Endodermal cell (in vitro differentiated cells): ENCODE results near the gene VAT1. TPM values are rescaled to one million over a fixed set of nuclear protein-coding genes. Genes with fewer than 3 reads are reported as not detected.

Experiments used
- DNase-seq: peaks from one replicate; pipeline ENCODE4 v3.0.0-alpha.2; 2017
- H3K27ac ChIP-seq: 2 replicates; pipeline ENCODE4 v1.5.1; 2013; ENCODE audit warnings: mild to moderate bottlenecking, low read depth, low read length, moderate library complexity
- H3K27me3 ChIP-seq: 2 replicates; pipeline ENCODE4 v1.6.1; 2013; ENCODE audit warnings: mild to moderate bottlenecking, low read length, moderate library complexity; ENCODE audit not compliant: insufficient read depth, control insufficient read depth, poor library complexity, severe bottlenecking
- H3K36me3 ChIP-seq: 2 replicates; pipeline ENCODE4 v1.7.0; 2013; ENCODE audit warnings: mild to moderate bottlenecking, low read length, moderate library complexity; ENCODE audit not compliant: control insufficient read depth, insufficient read depth
- H3K4me1 ChIP-seq: one replicate; pipeline ENCODE4 v1.7.0; 2013; ENCODE audit warnings: low read length; ENCODE audit not compliant: control insufficient read depth, insufficient read depth
- H3K4me3 ChIP-seq: 2 replicates; pipeline ENCODE4 v1.5.1; 2013; ENCODE audit warnings: mild to moderate bottlenecking, low read length, moderate library complexity
- H3K9ac ChIP-seq: 2 replicates; pipeline ENCODE4 v1.6.1; 2013; ENCODE audit warnings: mild to moderate bottlenecking, low read length, moderate library complexity; ENCODE audit not compliant: poor library complexity, severe bottlenecking; ENCODE audit errors: extremely low read depth
- H3K9me3 ChIP-seq: 2 replicates; pipeline ENCODE4 v1.6.1; 2013; ENCODE audit warnings: mild to moderate bottlenecking, low read length, moderate library complexity; ENCODE audit not compliant: control insufficient read depth
- H3K27ac Mint-ChIP-seq: 2 replicates; pipeline ENCODE4 v1.8.0; 2020; ENCODE audit warnings: mixed read lengths
- H3K27me3 Mint-ChIP-seq: 2 replicates; pipeline ENCODE4 v1.8.0; 2021; ENCODE audit warnings: mild to moderate bottlenecking, mixed read lengths; ENCODE audit not compliant: insufficient read depth
- H3K36me3 Mint-ChIP-seq: 2 replicates; pipeline ENCODE4 v1.8.0; 2020; ENCODE audit warnings: low read depth, mixed read lengths
- H3K4me1 Mint-ChIP-seq: 2 replicates; pipeline ENCODE4 v1.8.0; 2020; ENCODE audit warnings: mixed read lengths
- H3K4me3 Mint-ChIP-seq: 2 replicates; pipeline ENCODE4 v1.8.0; 2020; ENCODE audit warnings: mild to moderate bottlenecking, moderate library complexity, mixed read lengths
- H3K9me3 Mint-ChIP-seq: 2 replicates; pipeline ENCODE4 v1.8.0; 2020; ENCODE audit warnings: mild to moderate bottlenecking, mixed read lengths
- WGBS, 2 experiments: methylation state at CpG; one replicate each; pipeline versions ENCODE4 v1.1.5 to v1.1.7; 2013; ENCODE audit warnings: missing lambda C conversion rate in 2 of 2, mixed read lengths in 1 of 2; ENCODE audit not compliant: insufficient coverage in 1 of 2, insufficient read length in 1 of 2; 5-methylcytosine and 5-hydroxymethylcytosine counted together
- total RNA-seq, 2 donors: library from RNA; stranded (reverse); fragmentation: NEBNext Ultra II Directional in 1 of 2; extraction: Animal tissue kit (Norgen Biotek cat#: 25700) in 1 of 2; gene quantifications; 2 replicates in 1 of 2; 3 replicates in 1 of 2; pipeline ENCODE4 v1.2.1, GENCODE V29; 2021
- TF ChIP-seq, protein P1 (sequence below): fragments of 200-600 bp; sonication (generic); conservative IDR thresholded peaks from 2 replicates; pipeline ENCODE4 v1.5.0; 2021; ENCODE audit warnings: antibody characterized with exemption, mild to moderate bottlenecking

VAT1 gene
- total RNA-seq, 2 donors from 2014 or later = 306 to 402 TPM

DNA sequence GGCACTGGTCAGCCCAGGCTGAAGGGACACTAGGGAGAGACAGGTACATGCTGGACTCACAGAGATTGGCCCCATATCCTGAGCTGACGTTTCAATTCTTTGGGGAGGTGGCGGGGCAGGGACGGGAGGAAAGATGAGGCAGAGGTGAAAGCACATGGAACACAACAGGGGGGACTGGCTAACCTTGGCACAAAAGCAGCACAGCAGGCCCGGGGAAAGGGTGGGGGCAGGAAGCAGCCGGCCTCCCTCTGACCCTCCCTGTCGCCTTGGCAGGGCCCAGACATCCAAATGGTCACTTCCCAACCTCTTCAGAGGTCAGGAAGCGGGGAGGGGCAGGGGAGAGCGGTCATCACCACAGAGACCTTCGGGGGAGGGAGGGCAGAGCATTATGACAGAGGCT is 6.6 kb downstream of the VAT1 start:
- Mint-ChIP-seq H3K27ac (peak overlapping the region; percentile 32), H3K27me3 (no peaks in the 10 kb centered on the region), H3K4me3 (no peak overlapping the region), H3K36me3 (peaks cover 49% of the 10 kb centered on the region), H3K9me3 (no peaks in the 10 kb centered on the region), H3K4me1 (peaks cover 31% of the 10 kb centered on the region)
- peak overlapping the region; percentile 66 for H3K27ac ChIP-seq
- H3K9me3 ChIP-seq = no peaks in the 10 kb centered on the region
- H3K4me3 ChIP-seq = no peak overlapping the region
- TF ChIP-seq, protein P1, sequence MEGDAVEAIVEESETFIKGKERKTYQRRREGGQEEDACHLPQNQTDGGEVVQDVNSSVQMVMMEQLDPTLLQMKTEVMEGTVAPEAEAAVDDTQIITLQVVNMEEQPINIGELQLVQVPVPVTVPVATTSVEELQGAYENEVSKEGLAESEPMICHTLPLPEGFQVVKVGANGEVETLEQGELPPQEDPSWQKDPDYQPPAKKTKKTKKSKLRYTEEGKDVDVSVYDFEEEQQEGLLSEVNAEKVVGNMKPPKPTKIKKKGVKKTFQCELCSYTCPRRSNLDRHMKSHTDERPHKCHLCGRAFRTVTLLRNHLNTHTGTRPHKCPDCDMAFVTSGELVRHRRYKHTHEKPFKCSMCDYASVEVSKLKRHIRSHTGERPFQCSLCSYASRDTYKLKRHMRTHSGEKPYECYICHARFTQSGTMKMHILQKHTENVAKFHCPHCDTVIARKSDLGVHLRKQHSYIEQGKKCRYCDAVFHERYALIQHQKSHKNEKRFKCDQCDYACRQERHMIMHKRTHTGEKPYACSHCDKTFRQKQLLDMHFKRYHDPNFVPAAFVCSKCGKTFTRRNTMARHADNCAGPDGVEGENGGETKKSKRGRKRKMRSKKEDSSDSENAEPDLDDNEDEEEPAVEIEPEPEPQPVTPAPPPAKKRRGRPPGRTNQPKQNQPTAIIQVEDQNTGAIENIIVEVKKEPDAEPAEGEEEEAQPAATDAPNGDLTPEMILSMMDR = no peak
- no peak overlapping the region for H3K9ac ChIP-seq
- no peaks in the 10 kb centered on the region for H3K27me3 ChIP-seq
- H3K36me3 ChIP-seq = peaks cover 53% of the 10 kb centered on the region
- peaks cover 12% of the 10 kb centered on the region for H3K4me1 ChIP-seq
- WGBS, 2 experiments = 78 to 84% methylated on average over 6 to 9 of the region's 9 CpGs
- DNase-seq = peak; percentile 50

DNA sequence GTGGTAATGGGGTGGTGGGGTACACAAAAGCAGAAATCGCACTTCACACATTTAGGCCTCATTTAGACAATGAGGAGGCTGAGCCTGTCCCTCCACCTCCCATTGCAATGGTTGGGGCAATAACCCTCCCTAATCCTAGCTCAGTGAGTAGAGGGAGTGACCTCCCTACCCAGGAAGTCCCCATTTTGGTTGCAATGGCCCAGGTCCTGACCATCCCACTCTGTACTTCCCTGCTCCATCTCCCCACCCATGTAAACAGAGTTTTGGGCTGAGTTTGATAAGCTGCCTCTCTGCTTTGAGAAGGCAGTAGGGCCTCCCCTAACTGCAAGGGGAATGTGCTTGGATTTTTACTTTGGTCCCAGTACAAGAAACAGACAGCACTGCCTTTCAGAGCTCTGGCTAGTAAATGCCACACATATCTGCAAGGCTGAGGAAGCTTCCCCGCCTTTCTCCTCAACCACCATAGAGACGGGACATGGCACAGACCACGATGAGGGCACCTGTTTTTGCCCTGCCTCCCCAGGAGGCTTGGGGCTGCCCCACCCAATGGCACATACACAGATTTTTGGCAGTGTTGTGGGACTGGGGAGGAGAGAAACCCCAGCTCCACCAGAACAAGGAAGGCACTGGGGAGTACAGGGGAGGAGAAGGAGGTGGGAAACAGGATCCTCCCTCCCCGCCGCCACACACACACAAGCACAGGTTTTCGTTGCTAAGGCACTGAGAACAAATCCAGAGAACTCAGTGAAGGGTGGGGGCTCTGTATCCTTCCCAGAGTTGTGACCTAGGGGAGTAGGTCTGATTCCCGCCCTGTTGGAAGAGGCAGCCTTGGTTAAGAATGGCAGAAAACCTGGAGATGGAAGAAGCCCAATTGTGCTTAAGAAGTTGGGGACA is 7.3 kb downstream of the VAT1 start:
- Mint-ChIP-seq H3K27me3 (no peaks in the 10 kb centered on the region), H3K27ac (peak overlapping the region; percentile 79), H3K4me3 (no peak overlapping the region), H3K4me1 (peaks cover 26% of the 10 kb centered on the region), H3K9me3 (no peaks in the 10 kb centered on the region), H3K36me3 (peaks cover 45% of the 10 kb centered on the region)
- Histone ChIP-seq H3K9me3 (no peaks in the 10 kb centered on the region), H3K27ac (peak overlapping the region; percentile 70), H3K27me3 (no peaks in the 10 kb centered on the region), H3K36me3 (peaks cover 46% of the 10 kb centered on the region), H3K9ac (no peak overlapping the region), H3K4me3 (no peak overlapping the region), H3K4me1 (peaks cover 6% of the 10 kb centered on the region)
- WGBS, 2 experiments = 93 to 100% methylated on average over 1 to 8 of the region's 8 CpGs
- peak; percentile 43 for DNase-seq
- TF ChIP-seq, protein P1 = no peak

- no peaks in the 10 kb centered on the region for H3K9me3 Mint-ChIP-seq
- peak overlapping the region; percentile 79 for H3K27ac Mint-ChIP-seq
- Histone ChIP-seq H3K36me3 (peaks cover 40% of the 10 kb centered on the region), H3K27me3 (no peaks in the 10 kb centered on the region), H3K27ac (peak overlapping the region; percentile 70), H3K9ac (no peak overlapping the region), H3K9me3 (no peaks in the 10 kb centered on the region), H3K4me3 (no peak overlapping the region), H3K4me1 (no peaks in the 10 kb centered on the region)
- peak; percentile 46 for DNase-seq
- no peak overlapping the region for H3K4me3 Mint-ChIP-seq
- 90 to 93% methylated on average over 7 to 12 of the region's 12 CpGs for WGBS, 2 experiments
- H3K27me3 Mint-ChIP-seq = no peaks in the 10 kb centered on the region
- TF ChIP-seq, protein P1 = no peak
- peaks cover 19% of the 10 kb centered on the region for H3K4me1 Mint-ChIP-seq
- peaks cover 39% of the 10 kb centered on the region for H3K36me3 Mint-ChIP-seq
These were observed 8.1 kb downstream of the VAT1 start for GRCh38 chr17:43014020-43014648.
